ENCODE measurements around the gene GALR2. TPM values are rescaled to one million over a fixed set of nuclear protein-coding genes. Genes with fewer than 3 reads are reported as not detected.
A peak's percentile ranks its signal among the peaks of the same experiment; 100 is the strongest.

The GALR2 gene
- total and polyA plus RNA-seq, 9 of the 15 experiments (the other 6 are each of a cell fraction or from before 2014, with no cell fraction given): 0.34 TPM; not detected in 8

- TF ChIP-seq GABPA (tag; conservative IDR thresholded peaks at IDR 0.05; ENCODE audit: low read depth): no peak
- no peak for TF ChIP-seq ZNF778 (CRISPR knock-in tag; IDR thresholded peaks at IDR 0.05)
- no peak for TF ChIP-seq ZNF354B (CRISPR knock-in tag; IDR thresholded peaks at IDR 0.05)
- TF ChIP-seq RBM39 (optimal IDR thresholded peaks at IDR 0.05; ENCODE audit: low read depth, low read length): no peak
- no peak for TF ChIP-seq ZNF518B (CRISPR knock-in tag; IDR thresholded peaks at IDR 0.05)
- TF ChIP-seq COPS2 (conservative IDR thresholded peaks at IDR 0.05): no peak
- TF ChIP-seq CHCHD3 (CRISPR knock-in tag; IDR thresholded peaks at IDR 0.05): no peak
- TF ChIP-seq FUS (optimal IDR thresholded peaks at IDR 0.05; ENCODE audit: low read depth, low read length): no peak
- 0 out of 2 replicates have a peak, but pooled peaks have one; percentile 34 for TF ChIP-seq PHB (CRISPR knock-in tag; IDR thresholded peaks at IDR 0.05)
- TF ChIP-seq NCOA1 (IDR thresholded peaks at IDR 0.05; ENCODE audit: low read depth): no peak
- no peak for TF ChIP-seq PRPF4 (IDR thresholded peaks at IDR 0.05; ENCODE audit: insufficient read depth, low read depth, low read length, poor library complexity, severe bottlenecking)
- no peak for TF ChIP-seq HDAC8 (tag; IDR thresholded peaks at IDR 0.05)
- no peak for TF ChIP-seq CBFA2T2 (conservative IDR thresholded peaks at IDR 0.05)
- TF ChIP-seq FOXJ3 (CRISPR knock-in tag; IDR thresholded peaks at IDR 0.05): no peak
- TF ChIP-seq ZNF395 (CRISPR knock-in tag; IDR thresholded peaks at IDR 0.05): no peak
- TF ChIP-seq JUND (IDR thresholded peaks at IDR 0.05; ENCODE audit: borderline replicate concordance, low read depth, low read length): peak; percentile 35; the same call in 1 of the 2 replicates
- TF ChIP-seq JUND (tag; IDR thresholded peaks at IDR 0.05; ENCODE audit: borderline replicate concordance, low read depth, low read length): no peak; the same call in 2 of the 3 replicates
- no peak for TF ChIP-seq MCM3 (IDR thresholded peaks at IDR 0.05)
- peak; percentile 77; the same call in 1 of the 2 replicates for TF ChIP-seq ZBTB1 (CRISPR knock-in tag; IDR thresholded peaks at IDR 0.05; ENCODE audit: borderline replicate concordance, low read depth)
- TF ChIP-seq JUN (IDR thresholded peaks at IDR 0.05; ENCODE audit: borderline replicate concordance, low read depth, low read length): 0 out of 2 replicates have a peak, but pooled peaks have one; percentile 24
- TF ChIP-seq JUN (CRISPR knock-in tag; IDR thresholded peaks at IDR 0.05; ENCODE audit: borderline replicate concordance): 0 out of 2 replicates have a peak, but pooled peaks have one; percentile 14
- TF ChIP-seq MTA3 (IDR thresholded peaks at IDR 0.05; ENCODE audit: borderline replicate concordance): peak; percentile 74; the same call in 1 of the 2 replicates
- TF ChIP-seq TGIF2 (CRISPR knock-in tag; IDR thresholded peaks at IDR 0.05): no peak
These were observed 2.3 kb upstream of the GALR2 start, which contains the start of gene SRP68 (continued) for GRCh38 chr17:76072148-76072858.

All from K562 (cell line).